K562 (cell line): ENCODE data around the gene SLC35F4. TPM values are rescaled to one million over a fixed set of nuclear protein-coding genes. Genes with fewer than 3 reads are reported as not detected.

ENCODE experiments used
- ATAC-seq: fragments of 200-7000 bp; cut with Tn5 transposase; 3 replicates; pipeline ENCODE4 v1.9.1; 2020; ENCODE audit warnings: moderate library complexity
- BruUV-seq: library from RNA; stranded (reverse); fragments of 400-500 nt; replicated peaks from 2 replicates; lab custom pipeline; 2021; lab: Mats Ljungman, UMichigan
- CTCF ChIA-PET: fragments of 300-600 bp; formaldehyde crosslinking; extraction: SDS; loops from one replicate; lab custom pipeline; 2021; ENCODE audit warnings: low intra/inter-chr PET ratio; lab: Yijun Ruan, JAX
- POLR2A ChIA-PET: fragments of 300-600, 350-650 bp; sonication (Branson Sonifier 250); formaldehyde crosslinking; extraction: SDS; loops from one replicate; lab custom pipeline; 2021; ENCODE audit warnings: antibody characterized with exemption, inconsistent platforms; lab: Yijun Ruan, JAX
- DNase-seq, 4 experiments: peaks; one replicate each; pipeline versions ENCODE4 v3.0.0 to v3.0.0-alpha.2; 2011 to 2018; ENCODE audit warnings: low spot score in 3 of 4, mixed read lengths in 3 of 4; ENCODE audit errors: extremely low read depth in 1 of 4
- FAIRE-seq: peaks from 2 replicates; lab custom pipeline; 2011; peaks lifted over from hg19 to GRCh38; lab: Jason Lieb, UNC
- H2AFZ ChIP-seq: 2 replicates; pipeline ENCODE4 v1.6.0; 2011; ENCODE audit warnings: low read depth, low read length, control low read depth, inconsistent platforms
- H3K27ac ChIP-seq: fragments of 200-600 bp; 3 replicates; pipeline ENCODE4 v1.8.0; 2011; ENCODE audit warnings: low read depth, mild to moderate bottlenecking, control low read depth, inconsistent platforms, low read length, moderate library complexity, mixed read lengths; ENCODE audit errors: extremely low read depth
- H3K27me3 ChIP-seq, 2 experiments: fragments of 300-600 bp in 1 of 2; 2 replicates in 1 of 2; 3 replicates in 1 of 2; pipeline versions ENCODE4 v1.6.0 to v1.8.0; 2011; ENCODE audit warnings: inconsistent platforms in 2 of 2, low read length in 2 of 2, mild to moderate bottlenecking in 1 of 2, mixed read lengths in 1 of 2, moderate library complexity in 1 of 2; ENCODE audit not compliant: control insufficient read depth in 2 of 2, insufficient read depth in 2 of 2
- H3K36me3 ChIP-seq: fragments of 300-600 bp; 3 replicates; pipeline ENCODE4 v1.8.0; 2011; ENCODE audit warnings: mild to moderate bottlenecking, low read length, inconsistent platforms; ENCODE audit not compliant: control insufficient read depth, insufficient read depth
- H3K4me1 ChIP-seq, 2 experiments: fragments of 200-600 bp in 1 of 2; replicated peaks in 1 of 2; 2 replicates in 1 of 2; 3 replicates in 1 of 2; pipeline versions ENCODE4 v1.5.1 to v1.8.0; 2011; ENCODE audit warnings: inconsistent platforms in 2 of 2, low read length in 2 of 2, mild to moderate bottlenecking in 1 of 2, mixed read lengths in 1 of 2, moderate library complexity in 1 of 2; ENCODE audit not compliant: control insufficient read depth in 2 of 2, insufficient read depth in 2 of 2
- H3K4me2 ChIP-seq: 2 replicates; pipeline ENCODE4 v1.6.1; 2011; ENCODE audit warnings: low read length, control low read depth, inconsistent platforms, mixed read lengths; ENCODE audit not compliant: insufficient read depth
- H3K4me3 ChIP-seq: fragments of 200-600 bp; sonication (generic), shearing (Covaris generic); 2 replicates; pipeline ENCODE4 v1.5.1; 2016; ENCODE audit warnings: control low read depth, inconsistent platforms
- H3K79me2 ChIP-seq: fragments of 200-600 bp; 3 replicates; pipeline ENCODE4 v1.8.0; 2011; ENCODE audit warnings: low read length, inconsistent platforms; ENCODE audit not compliant: control insufficient read depth, insufficient read depth
- H3K9ac ChIP-seq, 2 experiments: 2 replicates each; pipeline versions ENCODE4 v1.6.0 to v1.6.1; 2011; ENCODE audit warnings: low read depth in 2 of 2, low read length in 2 of 2, control low read depth in 1 of 2, inconsistent platforms in 1 of 2, mild to moderate bottlenecking in 1 of 2, mixed read lengths in 1 of 2; ENCODE audit not compliant: insufficient read depth in 1 of 2
- H3K9me1 ChIP-seq: one replicate; pipeline ENCODE4 v1.6.0; 2011; ENCODE audit warnings: inconsistent platforms, mild to moderate bottlenecking, low read length, moderate library complexity; ENCODE audit not compliant: control insufficient read depth, insufficient read depth
- H3K9me3 ChIP-seq: replicated peaks from 2 replicates; pipeline ENCODE4 v1.5.1; 2011; ENCODE audit warnings: low read depth, low read length, inconsistent platforms; ENCODE audit not compliant: control insufficient read depth, insufficient read depth
- H4K20me1 ChIP-seq: replicated peaks from 2 replicates; pipeline ENCODE4 v1.6.1; 2011; ENCODE audit warnings: low read length, inconsistent platforms, mixed read lengths; ENCODE audit not compliant: control insufficient read depth, insufficient read depth
- ATF1 ChIP-seq, 2 experiments: fragments of 450-650 bp in 1 of 2; IDR thresholded peaks; 2 replicates each; pipeline ENCODE4 v1.6.1; 2016; ENCODE audit warnings: missing compliant biosample characterization in 1 of 2, missing genetic modification characterization in 1 of 2
- CBX8 ChIP-seq: fragments of 200-600 bp; sonication (generic); IDR thresholded peaks from 2 replicates; pipeline ENCODE4 v1.6.1; 2012; ENCODE audit warnings: borderline replicate concordance, mixed run types, low read depth, mild to moderate bottlenecking, moderate library complexity, mixed read lengths, low read length, control low read depth, inconsistent platforms; ENCODE audit not compliant: poor library complexity, severe bottlenecking; ENCODE audit errors: extremely low read depth
- CTBP1 ChIP-seq: fragments of 450-650 bp; IDR thresholded peaks from 2 replicates; pipeline ENCODE4 v1.6.1; 2016; ENCODE audit warnings: borderline replicate concordance
- DDX20 ChIP-seq: fragments of 450-650 bp; IDR thresholded peaks from 2 replicates; pipeline ENCODE4 v1.6.1; 2016; ENCODE audit warnings: missing genetic modification characterization, low read depth, mild to moderate bottlenecking, missing compliant biosample characterization, moderate library complexity
- MBD2 ChIP-seq: sonication (generic); IDR thresholded peaks from 2 replicates; pipeline ENCODE4 v1.6.1; 2016; ENCODE audit warnings: low read depth, borderline replicate concordance
- PPARD ChIP-seq: fragments of 250-450 bp; sonication (Bioruptor Pico); IDR thresholded peaks from 2 replicates; pipeline ENCODE4 v1.8.0; 2022; ENCODE audit warnings: inconsistent platforms, mild to moderate bottlenecking, moderate library complexity
- RBM25 ChIP-seq: fragments of 200-400 bp; formaldehyde crosslinking; IDR thresholded peaks from 2 replicates; pipeline ENCODE4 v1.6.1; 2018; ENCODE audit warnings: low read length, low read depth, moderate library complexity; ENCODE audit not compliant: severe bottlenecking
- RHOXF2B ChIP-seq: fragments of 250-450 bp; sonication (Bioruptor Pico); conservative IDR thresholded peaks from 2 replicates; pipeline ENCODE4 v1.5.1; 2021
- SIRT6 ChIP-seq: IDR thresholded peaks from one replicate; pipeline ENCODE4 v1.6.1; 2012; ENCODE audit warnings: low read depth, mild to moderate bottlenecking, control low read depth, inconsistent platforms, low read length, moderate library complexity
- TCF3 ChIP-seq: sonication (generic); formaldehyde crosslinking; IDR thresholded peaks from 2 replicates; pipeline ENCODE4 v1.4.0; 2020; ENCODE audit warnings: mild to moderate bottlenecking, missing genetic modification reagents
- TCFL5 ChIP-seq: fragments of 250-450 bp; sonication (Bioruptor Pico); conservative IDR thresholded peaks from 2 replicates; pipeline ENCODE4 v1.6.1; 2021; ENCODE audit warnings: mild to moderate bottlenecking, moderate library complexity, matching md5 sums
- ZNF134 ChIP-seq: fragments of 250-450 bp; sonication (Bioruptor Pico); conservative IDR thresholded peaks from 2 replicates; pipeline ENCODE4 v1.4.0; 2020
- ZNF253 ChIP-seq: fragments of 250-450 bp; sonication (Bioruptor Pico); conservative IDR thresholded peaks from 2 replicates; pipeline ENCODE4 v1.6.1; 2021; ENCODE audit warnings: mild to moderate bottlenecking
- ZNF561 ChIP-seq: fragments of 450-650 bp; formaldehyde crosslinking; conservative IDR thresholded peaks from 2 replicates; pipeline ENCODE4 v1.4.0; 2020; ENCODE audit warnings: mild to moderate bottlenecking, moderate library complexity
- WGBS: fragments of 100-300 bp; shearing (Covaris generic); methylation state at CpG from one replicate; pipeline ENCODE4 v1.1.6; 2016; ENCODE audit warnings: low coverage, mixed read lengths; ENCODE audit not compliant: insufficient coverage; ENCODE audit errors: missing lambda C conversion rate; 5-methylcytosine and 5-hydroxymethylcytosine counted together
- in situ Hi-C: fragments of 300-500 bp; cut with MboI; formaldehyde crosslinking; loops from 4 replicates; pipeline ENCODE4 v1.15.0; 2018; ENCODE audit warnings: inconsistent platforms, mixed read lengths
- intact Hi-C: fragments of 100-400 bp; cut with micrococcal nuclease; formaldehyde crosslinking; loops from 2 replicates; pipeline ENCODE4 v1.14.2; 2022
- polyA plus RNA-seq, 8 experiments: library from polyadenylated mRNA; depleted of rRNA in 4 of 8; stranded (reverse) in 5 of 8; unstranded in 3 of 8; fragments of >200 nt; fragmentation: Nextera tagmentation in 2 of 8; fragmentation: Illumina TruSeq in 1 of 8; extraction: Ambion mirVana in 2 of 8; extraction: Trizol in 1 of 8; gene quantifications; 2 replicates each; pipeline versions ENCODE4 v1.2.1 to v1.2.3, GENCODE V29; 2011 to 2014; ENCODE audit warnings: inconsistent platforms in 1 of 8, missing spikeins in 1 of 8
- total RNA-seq, 7 experiments: library from RNA; depleted of rRNA in 6 of 7; stranded (reverse); fragments of >200 nt in 6 of 7; fragmentation: Illumina TruSeq in 2 of 7; extraction: Trizol in 2 of 7; gene quantifications; 2 replicates each; pipeline versions ENCODE4 v1.2.1 to v1.2.3, GENCODE V29; 2011 to 2021; ENCODE audit warnings: low replicate concordance in 1 of 7
- TF ChIP-seq, protein P1 (sequence below): fragments of 450-650 bp; IDR thresholded peaks from 2 replicates; pipeline ENCODE4 v1.6.1; 2018; ENCODE audit warnings: mild to moderate bottlenecking, low read depth; ENCODE audit not compliant: partially characterized antibody
- TF ChIP-seq, protein P2 (sequence below): fragments of 200-800 bp; sonication (Bioruptor generic); IDR thresholded peaks from 2 replicates; pipeline ENCODE4 v1.6.1; 2017; ENCODE audit warnings: missing genetic modification characterization, missing compliant biosample characterization

Gene SLC35F4
- total and polyA plus RNA-seq, 9 of the 15 experiments (the other 6 are each of a cell fraction or from before 2014, with no cell fraction given) = 0.01 TPM; not detected in 8

DNA sequence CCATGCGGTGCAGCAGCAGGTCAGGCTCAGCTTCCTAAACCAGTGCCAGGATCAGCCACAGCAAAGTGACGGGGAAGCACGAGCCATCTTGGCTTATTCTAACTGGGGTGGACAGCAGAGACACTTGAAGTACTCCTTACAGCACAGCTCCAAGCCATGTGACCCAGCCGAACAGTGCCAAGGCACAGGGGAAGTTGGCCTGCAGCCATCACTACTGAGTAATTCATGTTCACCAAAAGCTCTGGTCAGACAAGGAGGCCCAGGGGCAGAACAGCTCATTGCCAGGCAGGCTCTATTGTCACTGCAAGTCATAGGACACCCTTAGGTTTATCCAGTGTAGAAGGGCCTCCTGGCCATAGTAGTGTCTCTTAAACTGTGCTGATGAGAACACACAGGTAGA, 23.4 kb upstream of the SLC35F4 start:
- no peak overlapping the region for H3K4me2 ChIP-seq
- no peaks in the 10 kb centered on the region for H3K27me3 ChIP-seq
- H3K27ac ChIP-seq = no peak overlapping the region
- no peak for DNase-seq
- no peaks in the 10 kb centered on the region for H3K9me3 ChIP-seq
- BruUV-seq = no TSS peak
- ATAC-seq = no peak
- H4K20me1 ChIP-seq = no peaks in the 10 kb centered on the region
- no peak for TF ChIP-seq TCF3 (CRISPR knock-in tag)
- no peak for TF ChIP-seq ZNF561
- TF ChIP-seq ZNF134 (CRISPR knock-in tag) = no peak
- TF ChIP-seq SIRT6 = no peak
- TF ChIP-seq TCFL5 = no peak
- no peak for TF ChIP-seq ATF1 (CRISPR knock-in tag; IDR thresholded peaks at IDR 0.05)
- TF ChIP-seq ATF1 (tag; IDR thresholded peaks at IDR 0.05) = no peak
- TF ChIP-seq DDX20 (tag) = no peak
- TF ChIP-seq MBD2 = no peak
- H2AFZ ChIP-seq = no peak overlapping the region
- intact Hi-C loops = no loop called here
- in situ Hi-C loops = no loop called here
- H3K9ac ChIP-seq = no peak overlapping the region
- no peak overlapping the region for H3K4me3 ChIP-seq
- H3K9me1 ChIP-seq = no peaks in the 10 kb centered on the region
- no peaks in the 10 kb centered on the region for H3K4me1 ChIP-seq
- CTCF ChIA-PET = no interaction called here
- no peak for FAIRE-seq
- 5% methylated on average over 4 of the region's 4 CpGs for whole genome bisulfite sequencing
- H3K79me2 ChIP-seq = no peaks in the 10 kb centered on the region
- no peaks in the 10 kb centered on the region for H3K36me3 ChIP-seq
- POLR2A ChIA-PET = no interaction called here

DNA sequence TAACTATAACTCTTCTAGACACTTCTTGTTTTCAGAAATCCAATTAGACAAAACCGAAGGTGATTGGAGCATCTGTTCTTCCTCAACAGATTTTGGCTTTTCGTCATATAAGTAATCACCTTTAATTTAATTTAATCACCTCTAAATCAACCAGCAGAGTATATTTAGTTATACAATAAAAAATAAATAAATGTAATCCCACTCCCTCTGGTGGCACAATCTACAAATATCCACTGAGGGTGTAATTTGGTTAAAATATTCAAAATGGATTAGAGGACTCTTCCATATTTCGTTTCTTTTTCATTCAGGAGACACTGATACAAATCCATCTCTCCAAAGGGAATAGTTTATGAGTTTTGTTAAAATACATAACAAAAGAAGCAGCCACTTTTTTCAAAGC, 18.3 kb upstream of the SLC35F4 start:
- ATAC-seq (no peak), DNase-seq (no peak), FAIRE-seq (no peak)
- ChIA-PET CTCF (no interaction called here), POLR2A (no interaction called here)
- in situ Hi-C loops (no loop called here), intact Hi-C loops (no loop called here)
- WGBS = 0% methylated on average over 3 of the region's 3 CpGs
- H2AFZ ChIP-seq = no peak overlapping the region
- no peak overlapping the region for H3K4me2 ChIP-seq
- BruUV-seq = no TSS peak
- no peaks in the 10 kb centered on the region for H3K9me1 ChIP-seq
- no peaks in the 10 kb centered on the region for H3K4me1 ChIP-seq
- H4K20me1 ChIP-seq = no peaks in the 10 kb centered on the region
- H3K9ac ChIP-seq = no peak overlapping the region
- H3K27ac ChIP-seq = no peak overlapping the region
- H3K27me3 ChIP-seq = no peaks in the 10 kb centered on the region
- no peak overlapping the region for H3K4me3 ChIP-seq
- H3K9me3 ChIP-seq = no peaks in the 10 kb centered on the region
- H3K79me2 ChIP-seq = no peaks in the 10 kb centered on the region
- H3K36me3 ChIP-seq = no peaks in the 10 kb centered on the region
- TF ChIP-seq, protein P1, sequence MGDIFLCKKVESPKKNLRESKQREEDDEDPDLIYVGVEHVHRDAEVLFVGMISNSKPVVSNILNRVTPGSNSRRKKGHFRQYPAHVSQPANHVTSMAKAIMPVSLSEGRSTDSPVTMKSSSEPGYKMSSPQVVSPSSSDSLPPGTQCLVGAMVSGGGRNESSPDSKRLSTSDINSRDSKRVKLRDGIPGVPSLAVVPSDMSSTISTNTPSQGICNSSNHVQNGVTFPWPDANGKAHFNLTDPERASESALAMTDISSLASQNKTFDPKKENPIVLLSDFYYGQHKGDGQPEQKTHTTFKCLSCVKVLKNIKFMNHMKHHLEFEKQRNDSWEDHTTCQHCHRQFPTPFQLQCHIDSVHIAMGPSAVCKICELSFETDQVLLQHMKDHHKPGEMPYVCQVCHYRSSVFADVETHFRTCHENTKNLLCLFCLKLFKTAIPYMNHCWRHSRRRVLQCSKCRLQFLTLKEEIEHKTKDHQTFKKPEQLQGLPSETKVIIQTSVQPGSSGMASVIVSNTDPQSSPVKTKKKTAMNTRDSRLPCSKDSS = no peak
- no peak for TF ChIP-seq CTBP1
- TF ChIP-seq PPARD (CRISPR knock-in tag) = no peak
- no peak for TF ChIP-seq RHOXF2B (CRISPR knock-in tag)
- TF ChIP-seq, protein P2, sequence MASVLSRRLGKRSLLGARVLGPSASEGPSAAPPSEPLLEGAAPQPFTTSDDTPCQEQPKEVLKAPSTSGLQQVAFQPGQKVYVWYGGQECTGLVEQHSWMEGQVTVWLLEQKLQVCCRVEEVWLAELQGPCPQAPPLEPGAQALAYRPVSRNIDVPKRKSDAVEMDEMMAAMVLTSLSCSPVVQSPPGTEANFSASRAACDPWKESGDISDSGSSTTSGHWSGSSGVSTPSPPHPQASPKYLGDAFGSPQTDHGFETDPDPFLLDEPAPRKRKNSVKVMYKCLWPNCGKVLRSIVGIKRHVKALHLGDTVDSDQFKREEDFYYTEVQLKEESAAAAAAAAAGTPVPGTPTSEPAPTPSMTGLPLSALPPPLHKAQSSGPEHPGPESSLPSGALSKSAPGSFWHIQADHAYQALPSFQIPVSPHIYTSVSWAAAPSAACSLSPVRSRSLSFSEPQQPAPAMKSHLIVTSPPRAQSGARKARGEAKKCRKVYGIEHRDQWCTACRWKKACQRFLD = no peak
- no peak for TF ChIP-seq RBM25
- no peak for TF ChIP-seq ZNF253 (CRISPR knock-in tag)
- no peak for TF ChIP-seq CBX8
